Activated CD4-positive, CD25-positive, alpha-beta regulatory T cell treated with anti-CD3 and anti-CD28 coated beads, Interleukin-2, amount 50 U/mL, for 72 hours (primary cell): ENCODE results near the gene EDN3.

Experiments
- DNase-seq: peaks from one replicate; pipeline ENCODE4 v3.0.0; 2021

Gene EDN3, protein sequence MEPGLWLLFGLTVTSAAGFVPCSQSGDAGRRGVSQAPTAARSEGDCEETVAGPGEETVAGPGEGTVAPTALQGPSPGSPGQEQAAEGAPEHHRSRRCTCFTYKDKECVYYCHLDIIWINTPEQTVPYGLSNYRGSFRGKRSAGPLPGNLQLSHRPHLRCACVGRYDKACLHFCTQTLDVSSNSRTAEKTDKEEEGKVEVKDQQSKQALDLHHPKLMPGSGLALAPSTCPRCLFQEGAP

DNA sequence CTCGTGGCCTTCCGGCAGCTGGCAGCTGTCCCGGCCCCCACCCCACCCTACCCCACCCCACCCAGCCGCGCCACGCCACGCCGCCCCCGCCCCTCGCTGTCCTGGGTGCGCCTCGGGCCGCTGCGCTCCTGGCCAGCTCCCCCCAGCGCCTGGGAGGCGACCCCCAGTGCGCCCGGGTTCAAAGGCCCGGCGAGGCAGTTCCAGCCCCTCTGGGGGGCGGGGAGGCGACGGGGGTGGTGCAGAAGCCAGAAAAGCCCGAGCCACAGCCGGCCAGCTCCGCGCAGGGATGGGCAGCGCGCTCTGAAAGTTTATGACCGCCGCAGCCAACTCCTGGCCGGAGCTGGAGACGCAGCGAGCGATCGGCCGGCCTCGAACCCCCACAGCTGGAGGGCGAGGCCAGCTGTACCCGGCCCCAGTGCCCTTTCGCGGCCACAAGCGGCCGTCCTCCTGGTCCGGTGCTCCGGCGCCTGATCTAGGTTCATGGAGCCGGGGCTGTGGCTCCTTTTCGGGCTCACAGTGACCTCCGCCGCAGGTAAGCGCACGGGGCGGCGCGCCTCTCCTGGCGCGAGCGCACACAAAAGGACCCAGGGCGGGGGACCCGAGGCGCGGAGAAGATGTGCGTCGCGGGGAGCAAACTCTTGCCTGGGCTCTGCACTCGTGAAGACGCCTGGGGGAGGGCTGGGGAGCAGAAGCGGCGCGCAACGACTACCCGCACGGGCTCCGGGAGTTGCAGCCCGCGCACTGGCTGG, at the start of gene EDN3:
Gene EDN3, plus strand, starts transcription at position 279 of the 749 bp plus-strand sequence. Its CDS starts 202 bp downstream, at position 481.
- DNase-seq, result no peak

DNA sequence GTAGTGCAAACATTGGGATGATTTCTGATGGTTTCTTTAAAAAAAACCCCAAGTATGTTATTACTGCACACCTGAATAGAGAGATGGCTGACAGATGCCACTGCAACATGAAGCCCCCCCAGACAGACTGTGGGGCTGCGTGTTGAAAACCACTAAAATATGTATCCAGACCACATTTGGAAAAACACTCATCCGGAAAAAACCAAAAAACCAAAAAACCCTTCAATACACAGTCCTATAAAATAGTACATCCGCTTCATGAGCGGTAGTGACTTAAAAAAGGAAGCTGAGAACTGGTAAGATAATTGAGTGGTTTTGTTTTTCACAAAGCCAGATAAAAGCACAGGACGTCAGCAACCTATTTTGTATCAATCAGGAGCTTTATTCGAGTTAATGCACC, 47.1 kb upstream of the EDN3 start:
- no peak for DNase-seq

GRCh38 chr20:59253779-59254319, 46.6 kb upstream of the EDN3 start:
- DNase-seq, result no peak

DNA sequence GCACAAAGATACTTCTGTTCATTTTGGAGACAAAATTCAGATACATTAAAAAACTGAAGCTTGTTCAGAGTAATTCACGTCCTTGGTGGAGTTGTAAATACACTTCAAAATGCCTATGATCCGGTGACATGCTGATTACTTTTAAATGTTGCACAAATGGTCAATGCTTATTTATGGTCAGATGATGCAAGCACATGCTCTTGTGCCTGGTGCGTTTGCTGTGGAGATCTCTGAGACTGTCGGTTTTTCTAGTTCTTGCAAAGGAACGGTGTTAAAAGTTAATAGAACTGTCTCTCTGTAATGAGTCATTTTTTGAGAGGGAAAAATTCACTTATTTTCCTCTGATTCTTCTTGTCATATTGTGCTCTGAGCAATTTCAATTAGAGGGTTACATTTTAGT, 45.2 kb upstream of the EDN3 start:
- DNase-seq, result no peak

DNA sequence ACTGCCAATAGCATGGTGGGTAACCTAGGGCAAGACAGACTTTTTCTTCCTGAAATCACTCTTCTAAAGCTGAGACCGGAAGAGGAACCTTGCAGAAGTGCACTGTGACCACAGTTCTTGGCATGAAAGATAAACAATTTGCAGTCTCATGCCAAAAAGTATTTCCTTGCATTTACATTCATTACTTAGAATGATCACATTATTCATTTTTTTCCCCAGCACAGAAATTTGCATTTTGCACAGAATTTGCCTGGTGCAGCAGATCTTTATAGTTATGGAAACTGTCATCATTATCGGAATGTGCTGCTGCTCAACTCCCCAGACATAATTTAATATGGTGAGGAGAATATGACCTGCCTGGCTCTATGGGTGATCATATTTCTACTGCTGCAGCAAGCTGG, 42.2 kb upstream of the EDN3 start:
- no peak for DNase-seq

- DNase-seq, result no peak
These were observed 40.5 kb upstream of the EDN3 start for GRCh38 chr20:59259946-59260345.

DNA sequence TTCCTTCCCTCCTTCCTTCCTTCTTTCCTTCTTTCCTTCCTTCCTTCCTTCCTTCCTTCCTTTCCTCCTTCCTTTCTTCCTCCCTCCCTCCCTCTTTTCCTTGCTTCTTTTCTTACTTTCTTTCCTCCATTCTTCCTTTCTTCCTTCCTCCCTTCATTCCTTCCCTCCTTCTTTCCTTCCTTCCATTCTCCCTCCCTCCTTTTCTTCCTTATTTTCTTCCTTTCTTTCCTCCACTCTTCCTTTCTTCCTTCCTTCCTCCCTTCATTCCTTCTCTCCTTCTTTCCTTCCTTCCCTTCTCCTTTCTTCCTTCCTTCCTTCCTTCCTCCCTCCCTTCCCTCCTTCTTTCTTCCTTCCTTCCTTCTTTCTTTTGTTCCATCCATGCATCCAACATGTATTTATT, 35.1 kb upstream of the EDN3 start:
- no peak for DNase-seq

DNA sequence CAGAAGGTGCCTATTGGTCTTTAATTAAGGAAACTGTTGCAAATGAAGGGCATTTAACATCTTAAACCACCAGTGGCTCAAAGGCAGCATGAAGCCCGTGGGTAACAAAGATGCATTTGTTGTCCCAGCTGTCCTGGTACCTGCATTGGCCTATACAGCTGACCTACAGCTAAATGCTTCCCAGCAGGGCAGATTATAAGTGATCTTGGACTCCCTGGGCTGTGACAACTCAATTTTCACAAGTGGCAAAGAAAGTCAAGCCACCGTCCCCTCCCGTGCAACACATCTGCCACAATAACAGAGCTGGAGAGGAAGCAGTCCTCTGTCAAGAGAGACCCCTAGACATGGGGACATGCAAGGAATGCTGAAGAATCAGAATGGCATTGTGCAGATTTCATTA, 31.5 kb upstream of the EDN3 start:
- DNase-seq, result no peak

- no peak for DNase-seq
These were observed 30.9 kb upstream of the EDN3 start for GRCh38 chr20:59269411-59270025.

DNA sequence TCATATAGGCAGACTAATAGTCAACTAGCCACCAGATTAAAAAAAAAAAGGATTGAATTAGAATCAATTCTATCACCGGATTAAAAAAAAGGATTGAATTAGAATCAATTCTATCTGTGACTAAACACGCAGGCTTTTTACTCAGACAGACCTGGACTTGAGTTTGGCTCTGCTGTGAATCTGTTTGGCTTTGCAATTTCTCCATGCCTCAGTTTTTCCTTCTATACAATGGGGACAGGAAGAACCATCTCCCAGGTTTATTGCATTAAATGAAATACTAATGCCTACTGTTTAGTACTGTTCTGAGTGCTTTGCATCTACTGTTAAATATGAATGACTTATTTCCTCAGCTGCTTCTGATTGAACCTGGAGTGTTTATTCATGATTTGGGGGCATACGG, 30.0 kb upstream of the EDN3 start:
- DNase-seq, result no peak

GRCh38 chr20:59273739-59274357, 26.6 kb upstream of the EDN3 start:
- DNase-seq, result no peak

- no peak for DNase-seq
These were observed 23.5 kb upstream of the EDN3 start for GRCh38 chr20:59276938-59277337.

GRCh38 chr20:59284470-59284869, 15.9 kb upstream of the EDN3 start:
- no peak for DNase-seq

GRCh38 chr20:59289994-59290393, 10.4 kb upstream of the EDN3 start:
- no peak for DNase-seq

DNA sequence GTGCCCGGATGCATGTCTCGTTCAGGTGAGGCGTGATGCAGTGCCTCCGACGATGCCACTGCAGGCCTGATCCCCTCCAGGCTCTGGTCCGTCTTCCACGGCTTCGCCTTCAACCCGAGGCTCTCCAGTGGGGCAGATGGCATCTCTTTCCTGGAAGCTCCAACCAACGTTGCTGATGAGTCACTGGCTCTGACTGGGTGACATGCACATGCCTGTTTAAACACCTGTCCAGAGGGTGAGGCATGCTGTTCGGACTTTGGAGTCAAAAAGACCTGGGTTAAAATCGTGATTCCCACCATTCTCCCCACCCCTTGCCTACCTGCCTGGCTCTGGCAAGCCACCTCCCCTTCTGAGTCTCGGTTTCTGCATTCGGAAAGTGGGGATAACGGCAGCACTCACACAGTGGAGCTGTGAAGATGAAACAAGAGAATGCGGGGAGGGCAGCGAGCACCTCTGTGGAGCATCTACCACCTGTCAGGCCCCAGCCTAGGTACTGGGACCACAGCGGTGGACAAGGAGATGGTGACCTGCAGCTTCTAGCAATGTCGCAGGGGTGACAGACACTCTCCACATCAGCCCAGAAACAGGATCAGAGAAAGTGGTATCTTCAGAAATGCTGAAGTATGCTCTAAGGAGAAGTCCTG, 8.5 kb upstream of the EDN3 start:
- DNase-seq, result no peak

DNA sequence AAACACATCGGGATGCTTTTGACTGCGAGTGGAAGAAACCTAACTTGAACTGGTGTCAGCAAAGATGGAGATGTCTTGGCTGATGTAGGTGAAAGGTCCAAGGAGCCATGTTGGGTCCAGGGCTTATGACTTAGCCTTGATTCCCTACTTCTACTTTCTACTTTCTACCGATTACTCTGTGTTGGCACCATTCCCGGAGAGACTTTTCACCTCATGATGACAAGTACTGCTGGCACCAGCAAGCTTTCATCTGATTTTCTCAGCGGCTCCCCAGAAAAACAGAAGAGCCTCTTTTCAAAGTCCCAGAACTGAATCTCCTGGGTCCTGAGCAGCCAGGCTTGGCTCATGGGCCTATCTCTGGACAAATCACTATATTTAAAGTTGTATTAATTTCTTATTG, 4.9 kb upstream of the EDN3 start:
- no peak for DNase-seq

- no peak for DNase-seq
These were observed 2.7 kb upstream of the EDN3 start for GRCh38 chr20:59297686-59298085.

- no peak for DNase-seq
These were observed 472 bp upstream of the EDN3 start for GRCh38 chr20:59299945-59300332.

DNA sequence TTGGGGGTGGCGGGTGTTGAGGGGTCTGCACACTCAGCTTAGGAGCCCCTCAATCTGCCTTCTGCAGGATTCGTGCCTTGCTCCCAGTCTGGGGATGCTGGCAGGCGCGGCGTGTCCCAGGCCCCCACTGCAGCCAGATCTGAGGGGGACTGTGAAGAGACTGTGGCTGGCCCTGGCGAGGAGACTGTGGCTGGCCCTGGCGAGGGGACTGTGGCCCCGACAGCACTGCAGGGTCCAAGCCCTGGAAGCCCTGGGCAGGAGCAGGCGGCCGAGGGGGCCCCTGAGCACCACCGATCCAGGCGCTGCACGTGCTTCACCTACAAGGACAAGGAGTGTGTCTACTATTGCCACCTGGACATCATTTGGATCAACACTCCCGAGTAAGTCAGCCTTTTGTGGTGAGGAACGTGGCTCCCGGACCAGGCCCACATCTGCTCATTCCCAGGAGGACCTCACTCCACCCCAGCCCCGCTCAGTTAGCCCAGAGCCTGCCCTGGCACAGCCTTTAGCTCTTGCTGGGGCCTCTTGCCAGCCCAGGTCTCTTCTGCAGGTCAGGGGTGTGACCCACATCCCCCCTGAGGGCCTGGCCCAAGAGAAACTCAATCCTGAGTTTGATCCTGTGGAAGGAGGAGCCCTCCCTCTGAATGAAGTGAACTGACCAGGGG, 1.1 kb downstream of the EDN3 start:
- DNase-seq, result no peak

GRCh38 chr20:59305908-59306655, 5.7 kb downstream of the EDN3 start:
- DNase-seq, result no peak

DNA sequence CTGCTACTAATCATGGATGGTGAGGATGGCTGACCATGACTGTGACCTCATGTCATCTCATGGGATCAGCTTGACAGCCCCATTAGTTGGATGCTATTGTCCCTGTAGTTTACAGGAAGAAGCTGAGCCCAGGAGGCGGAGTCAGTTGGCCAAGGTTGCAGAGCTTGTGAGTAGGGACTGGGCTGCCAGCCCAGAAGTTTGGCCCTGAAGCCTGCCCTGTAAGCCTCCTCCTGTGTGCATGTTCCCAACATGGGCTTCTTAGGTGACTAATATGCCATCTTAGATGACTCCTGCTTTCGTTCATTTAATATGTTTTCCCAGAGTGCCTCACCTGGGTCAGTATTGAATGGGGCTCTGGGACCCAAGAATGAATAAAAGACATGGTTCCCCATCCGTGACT, 6.9 kb downstream of the EDN3 start:
- DNase-seq, result no peak
